GM19240 (cell line): ENCODE data around the gene ZNF384.

ENCODE experiments used
- DNase-seq: peaks from one replicate; pipeline ENCODE4 v3.0.0; 2011; ENCODE audit warnings: low spot score; ENCODE audit not compliant: insufficient read length

The ZNF384 gene

DNA sequence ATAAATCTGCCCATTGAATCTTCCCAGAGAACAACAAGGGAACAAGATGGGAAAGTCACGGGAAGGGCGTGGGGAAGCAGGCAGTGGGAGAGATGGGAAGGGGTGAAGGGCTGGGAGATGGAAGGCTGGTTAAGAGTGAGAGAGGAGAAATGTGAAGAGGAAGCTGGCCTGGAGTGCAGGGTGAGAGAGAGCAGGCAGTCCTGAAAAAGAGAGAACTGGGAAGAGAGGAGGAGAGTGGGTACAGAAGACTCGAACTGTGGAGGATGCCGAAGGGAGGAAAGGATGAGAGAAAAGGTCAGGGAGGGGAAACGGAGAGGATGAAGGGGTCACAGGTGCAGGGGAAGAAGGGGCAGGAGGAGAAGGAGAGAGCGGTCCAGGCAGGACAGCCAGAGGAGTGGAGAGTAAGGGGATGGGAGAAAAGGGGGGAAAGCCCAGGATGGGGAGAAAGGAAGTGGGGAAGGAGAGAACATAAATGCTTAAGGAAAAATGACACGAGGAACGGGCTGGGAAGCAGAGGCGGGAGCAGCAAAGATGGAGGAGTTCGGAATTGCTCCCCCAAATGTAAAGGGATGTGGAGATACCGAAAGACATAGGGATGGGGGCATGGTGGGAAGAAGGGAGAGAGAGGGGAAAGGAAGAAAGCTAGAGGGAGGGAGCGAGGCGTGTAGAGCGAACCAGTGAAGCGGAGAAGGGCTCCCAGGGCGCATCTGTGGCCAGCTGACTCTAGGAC is 10.2 kb upstream of the ZNF384 start:
- no peak for DNase-seq

DNA sequence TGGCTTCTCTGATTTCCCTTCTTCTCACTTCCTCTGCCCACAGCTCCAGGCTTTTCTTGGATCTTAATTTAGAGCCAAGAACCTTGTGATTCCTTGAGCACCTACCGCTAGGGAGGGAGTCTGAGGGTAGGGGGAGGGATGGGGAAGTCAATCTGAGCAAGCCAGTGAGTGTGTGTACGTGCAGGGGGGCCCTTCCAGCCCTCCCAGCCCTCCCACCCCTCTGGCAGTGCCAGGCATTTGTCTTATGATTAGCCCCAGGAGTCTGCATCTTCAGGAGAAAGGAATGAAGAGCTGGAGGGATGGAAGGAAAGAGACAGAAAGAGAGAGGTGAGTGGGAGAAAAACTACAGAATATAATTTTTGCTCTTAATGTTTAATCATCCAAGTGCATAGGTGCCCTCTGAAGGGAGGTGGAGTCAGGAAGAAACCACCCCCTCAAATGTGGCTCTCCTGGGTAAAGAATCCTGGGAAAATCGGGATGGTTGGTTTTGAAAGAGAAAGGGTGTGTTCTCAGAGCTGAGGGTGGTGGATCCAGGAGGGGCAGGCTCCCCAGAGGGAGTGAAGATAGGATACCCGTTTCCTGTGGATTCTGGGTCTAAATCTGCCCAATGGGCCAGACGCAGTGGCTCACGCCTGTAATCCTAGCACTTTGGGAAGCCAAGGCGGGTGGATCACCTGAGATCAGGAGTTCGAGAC is 9.3 kb upstream of the ZNF384 start:
- no peak for DNase-seq

DNA sequence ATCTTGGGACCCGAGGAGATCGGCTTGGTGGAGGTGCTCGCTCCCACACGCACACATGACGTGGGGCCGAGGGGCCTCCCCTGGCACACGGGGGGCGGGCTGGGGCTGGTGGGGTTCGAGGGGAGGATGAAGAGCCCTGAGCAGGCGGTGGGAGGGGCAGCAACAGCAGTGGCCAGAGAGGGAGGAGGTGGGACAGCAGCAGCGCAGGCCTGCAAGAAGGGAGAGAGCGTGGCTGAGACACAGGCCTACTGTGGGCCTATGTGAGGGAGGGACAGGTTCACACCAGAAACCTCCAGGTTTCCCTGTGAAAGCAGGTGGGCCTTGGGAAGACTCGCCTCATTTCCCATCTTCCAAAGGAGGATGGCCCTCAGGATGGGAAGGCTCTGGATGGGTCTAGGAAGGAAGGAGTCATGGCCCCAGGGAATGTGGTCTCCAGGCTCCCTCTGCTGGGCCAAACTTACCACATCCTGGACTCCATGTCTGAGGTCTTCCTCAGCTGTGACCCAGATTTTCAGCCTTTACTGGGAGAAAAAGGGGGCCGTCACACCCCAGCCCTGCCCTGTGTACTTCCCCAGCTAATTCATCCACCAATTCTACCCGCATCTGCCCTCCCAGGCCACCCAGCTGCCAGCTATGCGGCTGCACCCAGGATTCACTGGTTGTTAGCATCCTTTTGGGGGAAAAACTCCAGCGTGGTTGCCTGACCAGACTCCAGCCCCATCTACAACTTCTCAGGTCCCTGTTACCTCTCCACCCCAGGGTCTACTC is 8.6 kb upstream of the ZNF384 start:
- DNase-seq = no peak

DNA sequence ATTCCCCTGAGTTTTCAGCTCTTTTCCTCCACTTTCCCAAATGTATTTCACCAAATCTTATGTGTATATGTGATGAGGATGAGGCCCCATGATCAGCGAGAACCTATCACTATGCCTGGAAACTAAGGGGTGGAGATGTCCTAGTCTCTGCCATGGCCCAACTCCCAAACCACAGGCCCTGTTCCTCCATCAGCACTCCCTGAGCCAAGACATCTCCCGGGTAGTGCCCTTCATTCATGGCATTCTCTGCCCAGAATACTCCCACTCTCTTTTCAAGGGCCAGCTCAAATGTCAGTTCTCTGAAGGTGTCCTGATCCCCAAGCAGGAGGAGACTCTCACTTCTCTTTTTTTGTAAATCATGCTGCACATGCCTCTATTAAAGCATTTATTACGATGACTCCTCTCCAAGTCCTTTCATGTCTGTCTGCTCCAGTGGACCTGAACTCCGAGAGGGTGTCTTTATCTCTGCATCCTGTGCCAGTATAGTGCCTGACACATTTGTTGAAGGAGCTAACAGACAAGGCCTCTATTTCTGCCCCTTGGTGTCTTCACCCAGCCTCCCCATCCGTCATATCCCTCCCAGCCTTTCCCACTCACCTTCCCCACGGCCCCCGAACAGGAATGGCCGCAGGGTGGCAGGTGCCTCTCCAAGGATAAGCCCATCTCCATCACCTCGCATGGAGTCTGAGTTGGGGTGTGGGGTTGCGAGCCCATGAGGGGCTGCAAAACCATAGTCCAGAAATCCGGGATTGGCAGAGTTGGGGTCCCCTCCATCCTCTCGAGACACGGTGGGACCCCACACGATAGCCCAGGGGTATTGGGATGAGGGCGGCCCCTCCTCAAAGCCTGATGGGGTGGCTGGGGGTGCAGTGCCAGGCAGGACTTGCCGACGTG is 7.8 kb upstream of the ZNF384 start:
- DNase-seq = no peak

DNA sequence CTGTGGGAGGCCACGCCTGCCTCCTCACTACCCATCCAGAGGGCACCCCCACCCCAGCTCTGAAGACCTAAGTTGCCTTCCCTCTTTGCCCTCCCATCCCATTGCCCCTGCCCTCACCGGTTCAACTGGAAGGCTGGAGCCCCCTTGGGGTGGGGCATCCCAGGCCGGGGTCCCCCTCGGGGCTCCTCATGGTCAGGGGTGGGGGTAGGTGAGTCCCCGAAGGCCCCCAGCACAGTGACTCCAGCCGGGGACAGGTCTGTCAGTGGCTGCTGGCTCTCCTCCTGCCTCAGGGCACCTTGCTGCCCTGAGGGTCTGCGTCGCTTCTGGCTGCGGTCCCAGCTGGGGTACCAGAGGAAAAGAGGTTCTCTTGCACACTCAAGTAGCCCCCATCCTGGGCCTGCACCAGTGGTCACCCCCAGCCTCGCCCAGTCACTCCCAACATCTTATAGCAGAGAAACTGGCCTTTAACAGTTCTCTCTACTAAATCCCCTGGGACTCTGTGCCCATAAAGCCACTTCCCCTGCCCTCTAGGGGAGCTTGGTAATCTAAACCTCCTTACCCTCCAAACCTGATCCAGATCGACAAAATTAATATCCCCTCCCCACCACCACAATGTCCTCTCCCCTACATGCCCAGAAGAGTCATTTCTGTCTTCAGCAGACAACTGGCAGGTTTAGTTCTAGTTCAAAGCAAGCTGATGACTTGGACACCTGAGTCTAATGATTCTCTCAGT is 6.3 kb upstream of the ZNF384 start:
- DNase-seq = no peak

GRCh38 chr12:6694701-6695100 is 5.5 kb upstream of the ZNF384 start:
- no peak for DNase-seq

- DNase-seq = no peak
Observed at GRCh38 chr12:6693832-6694355, 4.7 kb upstream of the ZNF384 start.

DNA sequence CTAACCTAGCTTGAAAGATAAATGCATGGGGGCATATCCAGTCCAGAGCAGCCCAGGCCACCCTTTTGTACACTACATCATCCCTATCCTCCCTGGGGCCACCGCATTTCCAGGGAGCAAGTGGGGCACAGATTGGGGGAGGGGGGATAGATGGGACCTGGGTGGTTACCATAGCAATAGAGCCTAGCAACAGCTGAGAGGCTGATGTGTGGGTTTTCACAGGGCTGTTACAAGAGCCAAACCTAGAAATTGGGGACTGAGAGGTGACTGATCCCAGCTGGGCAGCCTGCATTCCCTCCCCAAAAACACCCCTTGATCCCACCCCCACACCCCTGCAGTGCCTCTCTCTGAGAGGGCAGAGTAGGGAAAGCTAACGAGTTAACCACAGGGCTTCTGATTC is 3.7 kb upstream of the ZNF384 start:
- no peak for DNase-seq

DNA sequence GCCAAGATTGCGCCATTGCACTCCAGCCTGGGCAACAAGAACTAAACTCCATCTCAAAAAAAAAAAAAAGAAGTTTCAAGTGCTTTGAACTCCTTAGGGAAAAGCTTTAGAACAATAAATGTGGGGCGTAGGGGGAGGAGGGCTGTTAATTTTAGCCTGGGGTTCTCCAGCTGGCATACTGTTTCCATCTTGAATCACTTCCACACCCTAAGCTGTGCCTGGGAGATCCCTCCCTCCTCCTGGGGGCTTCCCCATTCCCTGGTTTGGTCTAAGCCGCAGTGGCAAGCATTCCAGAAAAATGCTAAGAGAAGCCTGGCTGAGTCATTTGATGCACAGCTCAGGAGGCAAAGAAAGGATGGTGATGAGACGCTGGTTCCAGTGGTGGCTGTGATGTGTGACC is 2.3 kb upstream of the ZNF384 start:
- no peak for DNase-seq

DNA sequence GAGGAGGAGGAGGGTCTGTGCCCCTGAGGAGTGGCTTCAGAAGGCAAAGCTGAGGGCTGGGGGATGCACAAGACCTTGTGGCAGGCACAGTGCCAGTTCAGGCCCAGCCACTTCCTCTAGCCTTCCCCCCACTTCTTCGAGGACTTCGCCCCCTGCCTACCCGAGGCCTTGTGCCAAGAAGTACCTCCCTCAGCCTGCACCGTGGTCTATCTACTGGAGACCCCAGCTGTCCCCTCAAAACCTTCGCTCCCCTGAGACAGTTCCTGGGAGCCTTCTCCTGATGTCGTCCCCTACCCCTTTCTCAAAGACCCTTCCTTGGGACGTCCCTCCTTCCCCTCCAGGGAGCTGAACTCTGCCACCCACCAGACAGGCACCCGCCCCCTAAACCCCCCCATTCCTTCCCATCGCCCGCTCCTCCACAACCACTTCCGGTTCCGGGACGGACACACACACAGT is 604 bp downstream of the ZNF384 start:
- DNase-seq = no peak

DNA sequence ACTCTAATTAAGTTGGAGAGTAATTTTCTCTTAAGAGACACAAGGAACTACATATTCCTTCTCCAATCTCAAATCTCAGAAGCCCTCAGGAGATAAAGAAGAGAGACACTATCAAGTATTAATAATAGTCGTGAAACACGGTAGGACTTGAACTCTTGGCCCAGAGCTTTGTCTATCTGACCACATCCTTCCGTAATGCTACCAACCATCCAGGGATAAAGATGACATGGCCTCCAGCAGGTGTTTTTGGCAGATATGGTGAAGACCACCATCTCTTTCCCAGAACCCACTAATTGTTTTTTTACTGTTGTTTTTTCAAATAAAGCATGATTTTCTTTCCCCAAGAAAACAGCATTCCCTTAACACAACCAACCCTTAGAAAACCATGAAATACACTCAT is 3.4 kb downstream of the ZNF384 start:
- no peak for DNase-seq

DNA sequence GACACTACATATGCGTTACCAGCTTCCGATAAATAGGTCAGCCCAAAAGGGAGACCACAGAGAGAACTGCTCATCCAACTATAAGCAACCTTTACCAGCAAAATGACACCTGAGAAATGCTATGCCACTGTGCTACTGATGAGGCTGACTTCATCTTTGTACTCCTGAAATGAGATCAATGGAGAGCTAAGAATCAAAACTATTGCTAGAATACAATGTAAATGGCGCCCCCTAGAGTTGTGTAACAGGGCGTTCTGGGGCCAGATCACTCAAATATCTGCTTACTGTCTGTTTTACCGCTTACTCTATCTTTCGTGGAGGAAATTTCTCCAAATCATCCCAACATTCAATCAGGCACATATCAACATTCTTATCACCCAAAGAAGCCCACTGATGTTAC is 4.6 kb downstream of the ZNF384 start:
- DNase-seq = no peak

DNA sequence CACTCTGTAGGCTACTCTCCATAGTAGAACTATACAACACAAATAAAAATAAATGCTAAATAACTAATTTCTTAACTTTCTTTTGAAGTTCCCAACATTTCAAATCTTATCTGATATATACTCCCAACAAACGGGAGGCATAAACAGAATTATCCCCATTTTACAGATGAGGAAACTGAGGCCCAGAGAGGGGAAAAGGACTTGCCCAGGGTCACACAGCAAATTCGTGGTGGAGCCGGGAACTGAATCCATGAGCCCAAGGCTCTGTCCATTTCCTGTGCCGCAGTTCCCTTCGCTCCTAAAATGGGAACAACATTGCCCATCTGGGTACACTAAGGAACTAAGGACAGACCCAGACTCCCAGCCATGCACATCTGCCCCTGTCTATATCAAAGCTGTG is 12.2 kb downstream of the ZNF384 start:
- DNase-seq = no peak

DNA sequence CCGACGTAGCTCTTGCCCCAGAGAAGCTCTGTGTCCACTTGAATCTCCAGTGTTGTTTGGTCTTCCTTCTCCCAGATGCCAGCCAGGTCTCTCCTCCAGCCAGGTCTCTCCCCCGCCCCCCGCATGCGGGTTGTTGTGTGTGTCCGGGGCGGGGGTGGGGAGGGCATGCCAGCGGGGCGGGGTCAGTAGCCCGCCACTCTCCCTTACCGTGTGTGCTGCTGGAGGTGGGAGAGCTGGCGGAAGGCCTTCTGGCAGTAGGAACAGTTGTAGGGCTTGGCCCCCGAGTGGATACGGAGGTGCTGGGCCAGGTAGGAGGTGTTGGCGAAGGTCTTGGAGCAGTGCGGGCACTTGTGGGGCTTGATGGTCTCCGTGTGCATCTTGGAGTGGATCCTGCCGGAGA is 17.0 kb downstream of the ZNF384 start:
- no peak for DNase-seq

DNA sequence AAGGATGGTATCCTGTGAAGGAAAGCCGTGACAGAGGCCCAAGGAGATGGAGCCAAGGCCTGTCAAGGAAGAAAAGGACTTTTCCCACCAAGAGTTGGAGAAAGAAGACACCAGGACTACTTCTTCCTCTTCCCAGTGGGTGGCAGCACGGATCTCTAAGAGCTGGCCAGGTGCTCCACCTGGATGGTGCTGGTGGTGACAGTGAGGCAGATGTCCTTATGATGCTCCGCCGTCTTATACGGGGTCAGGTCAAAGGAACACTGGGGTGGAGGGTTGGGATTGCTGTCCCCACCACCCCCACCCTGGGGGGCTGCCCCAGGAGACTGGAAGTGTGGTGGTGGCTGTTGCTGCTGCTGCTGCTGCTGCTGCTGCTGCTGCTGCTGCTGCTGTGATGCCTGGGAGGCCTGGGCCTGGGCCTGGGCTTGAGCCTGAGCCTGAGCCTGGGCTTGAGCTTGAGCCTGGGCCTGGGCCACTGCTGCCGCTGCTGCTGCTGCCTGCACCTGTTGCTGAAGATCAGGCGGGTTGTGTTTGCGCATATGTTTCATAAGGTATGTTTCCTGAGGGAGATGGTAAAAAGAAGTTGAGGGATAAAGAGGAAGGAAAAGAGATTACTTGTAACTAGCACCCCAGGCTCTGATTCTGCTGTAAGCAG is 21.5 kb downstream of the ZNF384 start:
- DNase-seq = no peak

DNA sequence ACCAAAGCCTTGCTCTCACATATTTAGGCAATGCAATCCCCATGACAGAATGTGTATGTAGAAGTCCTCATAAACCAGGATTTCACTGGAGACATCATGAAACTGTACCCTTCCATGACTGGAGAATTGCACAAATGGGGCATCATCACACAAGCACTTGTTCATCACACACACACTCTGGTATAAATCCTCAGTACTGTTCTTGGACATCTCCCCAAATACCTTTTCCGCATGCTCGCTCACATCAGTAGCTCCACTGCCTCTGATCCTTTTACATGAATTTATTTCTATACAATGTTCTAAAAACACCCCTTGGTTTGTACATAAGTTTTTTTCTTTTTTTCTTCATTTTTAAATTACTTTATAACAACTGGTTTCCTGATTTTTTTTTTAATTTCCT is 23.0 kb downstream of the ZNF384 start:
- no peak for DNase-seq

DNA sequence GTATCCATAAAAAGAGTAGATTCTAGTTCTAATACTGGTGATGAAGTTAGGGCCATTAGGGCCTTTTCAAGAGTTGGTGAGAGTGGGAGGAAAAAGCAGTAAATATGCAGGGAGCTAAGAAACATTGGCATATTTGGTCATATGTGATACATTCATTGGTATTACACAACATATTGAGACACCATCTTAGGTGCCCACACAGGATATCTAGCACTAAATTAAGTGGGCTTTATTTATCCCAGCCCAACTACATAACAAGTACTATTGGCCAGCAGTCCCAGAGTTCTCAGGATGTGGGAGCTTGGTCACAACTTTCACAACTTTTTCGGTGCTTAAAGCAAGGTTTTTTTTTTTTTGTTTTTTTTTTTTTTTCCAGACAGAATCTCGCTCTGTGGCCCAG is 24.3 kb downstream of the ZNF384 start:
- DNase-seq = no peak

DNA sequence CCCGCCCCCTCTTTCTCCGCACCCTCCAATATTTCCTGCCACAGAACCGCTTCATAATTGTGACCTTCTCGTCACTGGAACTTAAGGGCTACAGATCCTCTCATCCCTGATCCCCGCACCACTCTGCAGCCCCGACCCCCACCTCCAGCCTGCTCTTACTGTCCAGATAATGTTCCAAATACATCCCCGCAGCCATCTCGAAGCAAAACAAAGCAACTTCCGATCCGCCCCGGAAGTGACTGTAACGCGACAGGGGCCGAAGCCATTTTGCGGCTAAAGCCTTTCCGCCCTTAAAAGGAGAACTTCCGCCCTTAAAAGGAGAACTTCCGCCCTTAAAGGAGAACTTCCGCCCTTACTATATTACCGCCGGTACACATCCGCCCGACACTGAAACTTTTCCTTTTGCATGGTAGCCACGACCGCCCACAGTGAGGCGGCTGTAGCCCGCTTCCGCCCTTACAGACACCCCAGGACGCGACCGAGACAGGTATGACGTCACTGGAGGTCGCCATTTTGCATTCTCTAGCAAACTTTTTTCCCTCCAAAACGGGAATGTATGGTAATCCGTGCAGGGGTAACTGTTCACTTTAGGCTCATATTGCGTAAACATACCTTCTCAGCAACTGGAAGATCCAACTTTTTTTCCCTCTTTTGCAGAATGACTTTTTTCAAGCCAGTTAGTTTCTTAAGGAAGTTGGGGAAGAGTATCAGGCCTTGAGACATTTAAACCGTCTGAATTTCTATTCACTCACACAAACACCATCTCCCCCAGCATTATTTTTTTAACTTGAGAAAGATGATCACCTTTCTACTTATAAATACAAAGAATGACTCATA is 26.1 kb downstream of the ZNF384 start, which contains the start of gene ING4:
TSS of gene ING4 (minus strand) at position 214 of the 837 bp plus-strand sequence. CDS start at position 196, 18 bp downstream.
- peak; percentile 99 for DNase-seq

DNA sequence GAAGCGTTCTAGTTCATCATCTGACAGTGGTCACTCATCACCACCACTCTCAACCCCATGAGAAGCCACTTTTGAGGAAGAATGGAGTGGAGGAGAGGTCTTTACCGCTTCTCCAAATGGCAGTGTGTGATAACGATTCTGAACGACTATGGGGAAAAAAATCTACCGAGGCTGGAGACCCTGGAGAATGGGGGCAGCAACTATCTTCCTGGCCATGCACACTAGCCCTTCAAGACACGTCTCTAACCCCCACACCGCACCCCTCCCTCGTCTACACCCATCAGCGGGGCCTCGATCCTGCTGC is 26.6 kb downstream of the ZNF384 start:
- peak; percentile 58 for DNase-seq
